Karpas-422 (cell line): ENCODE results near the gene LZTS3. TPM values are rescaled to one million over a fixed set of nuclear protein-coding genes. Genes with fewer than 3 reads are reported as not detected.

ENCODE experiments used
- DNase-seq: peaks from one replicate; pipeline ENCODE4 v3.0.0-alpha.2; 2015
- H2AFZ ChIP-seq: fragments of 200-600 bp; sonication (generic); 2 replicates; pipeline ENCODE4 v1.6.1; 2014; ENCODE audit warnings: antibody characterized with exemption, low read length, mixed read lengths
- H3K27ac ChIP-seq: fragments of 200-600 bp; sonication (generic); 2 replicates; pipeline ENCODE4 v1.5.1; 2014; ENCODE audit warnings: mild to moderate bottlenecking, low read length, moderate library complexity
- H3K27me3 ChIP-seq: fragments of 200-600 bp; sonication (generic); 2 replicates; pipeline ENCODE4 v1.6.1; 2014; ENCODE audit warnings: low read length, mixed read lengths
- H3K36me3 ChIP-seq: fragments of 200-600 bp; sonication (generic); 2 replicates; pipeline ENCODE4 v1.6.1; 2014; ENCODE audit warnings: low read length, mixed read lengths; ENCODE audit not compliant: insufficient read depth
- H3K4me1 ChIP-seq: fragments of 200-600 bp; sonication (generic); 2 replicates; pipeline ENCODE4 v1.6.1; 2014; ENCODE audit warnings: mild to moderate bottlenecking, low read length, mixed read lengths
- H3K4me2 ChIP-seq: fragments of 200-600 bp; sonication (generic); 2 replicates; pipeline ENCODE4 v1.6.1; 2014; ENCODE audit warnings: low read length, low read depth, mild to moderate bottlenecking; ENCODE audit not compliant: poor library complexity, severe bottlenecking
- H3K4me3 ChIP-seq: fragments of 200-600 bp; sonication (generic); 2 replicates; pipeline ENCODE4 v1.5.1; 2014; ENCODE audit warnings: mild to moderate bottlenecking, antibody characterized with exemption, low read length, mixed read lengths
- H3K79me2 ChIP-seq: fragments of 200-600 bp; sonication (generic); 2 replicates; pipeline ENCODE4 v1.6.1; 2014; ENCODE audit warnings: mild to moderate bottlenecking, low read length, mixed read lengths
- H3K9ac ChIP-seq: fragments of 200-600 bp; sonication (generic); 2 replicates; pipeline ENCODE4 v1.6.0; 2014; ENCODE audit warnings: low read length
- H3K9me2 ChIP-seq: fragments of 200-600 bp; sonication (generic), shearing (Covaris generic); replicated peaks from 2 replicates; pipeline ENCODE4 v1.6.0; 2014; ENCODE audit warnings: mild to moderate bottlenecking, low read length, moderate library complexity; ENCODE audit not compliant: insufficient read depth
- H3K9me3 ChIP-seq: fragments of 300-700, 200-600 bp; sonication (generic); 2 replicates; pipeline ENCODE4 v1.6.1; 2014; ENCODE audit warnings: low read length, mixed read lengths
- H4K20me1 ChIP-seq: fragments of 200-600 bp; sonication (generic); 2 replicates; pipeline ENCODE4 v1.6.1; 2014; ENCODE audit warnings: mild to moderate bottlenecking, antibody characterized with exemption, low read length, low read depth; ENCODE audit not compliant: insufficient read depth
- total RNA-seq: library from RNA; depleted of rRNA; stranded (reverse); fragments of >200 nt; shearing (Covaris generic); gene quantifications from 2 replicates; pipeline ENCODE4 v1.2.3, GENCODE V29; 2014; ENCODE audit warnings: low replicate concordance

LZTS3 gene
- total RNA-seq, 1 experiment from 2014 or later = 3.1 TPM

- Histone ChIP-seq H3K9me3 (no peaks in the 10 kb centered on the region), H2AFZ (no peak overlapping the region), H3K4me1 (no peaks in the 10 kb centered on the region), H3K27me3 (no peaks in the 10 kb centered on the region), H3K9me2 (no peaks in the 10 kb centered on the region), H3K4me2 (no peak overlapping the region), H4K20me1 (no peaks in the 10 kb centered on the region), H3K79me2 (peaks cover 34% of the 10 kb centered on the region), H3K36me3 (no peaks in the 10 kb centered on the region), H3K27ac (no peak overlapping the region), H3K9ac (no peak overlapping the region), H3K4me3 (no peak overlapping the region)
- DNase-seq = no peak
These were observed 35.9 kb downstream of the LZTS3 start for GRCh38 chr20:3137492-3137891.

GRCh38 chr20:3135507-3136070 is 37.8 kb downstream of the LZTS3 start:
- no peaks in the 10 kb centered on the region for H3K9me2 ChIP-seq
- no peak overlapping the region for H3K9ac ChIP-seq
- no peak overlapping the region for H3K4me2 ChIP-seq
- no peak overlapping the region for H3K4me3 ChIP-seq
- no peaks in the 10 kb centered on the region for H3K27me3 ChIP-seq
- H3K27ac ChIP-seq = no peak overlapping the region
- H3K4me1 ChIP-seq = no peaks in the 10 kb centered on the region
- no peak for DNase-seq
- no peak overlapping the region for H2AFZ ChIP-seq
- H3K9me3 ChIP-seq = no peaks in the 10 kb centered on the region
- H3K79me2 ChIP-seq = peaks cover 30% of the 10 kb centered on the region
- no peaks in the 10 kb centered on the region for H4K20me1 ChIP-seq
- H3K36me3 ChIP-seq = no peaks in the 10 kb centered on the region

DNA sequence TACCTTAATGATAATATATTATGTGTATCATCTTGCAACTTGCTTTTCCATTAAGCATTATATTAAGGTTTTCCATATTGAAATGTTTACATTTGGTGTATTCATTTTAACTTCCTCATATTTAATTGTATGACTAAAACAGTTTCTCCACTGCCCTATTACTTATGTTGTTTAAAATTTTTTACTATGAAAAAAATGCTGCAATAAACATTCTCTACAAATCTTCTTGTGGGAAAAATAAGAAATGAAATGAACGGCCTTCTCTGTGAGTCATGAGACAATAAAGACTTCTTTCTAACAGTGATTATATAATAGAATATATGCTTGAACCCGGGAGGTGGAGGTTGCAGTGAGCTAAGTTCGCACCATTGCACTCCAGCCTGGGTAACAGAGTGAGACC is 39.2 kb downstream of the LZTS3 start:
- H2AFZ ChIP-seq = no peak overlapping the region
- no peak overlapping the region for H3K4me2 ChIP-seq
- H3K9me3 ChIP-seq = no peaks in the 10 kb centered on the region
- no peak for DNase-seq
- H4K20me1 ChIP-seq = no peaks in the 10 kb centered on the region
- no peak overlapping the region for H3K9ac ChIP-seq
- H3K4me1 ChIP-seq = no peaks in the 10 kb centered on the region
- no peaks in the 10 kb centered on the region for H3K36me3 ChIP-seq
- no peak overlapping the region for H3K27ac ChIP-seq
- H3K9me2 ChIP-seq = no peaks in the 10 kb centered on the region
- H3K4me3 ChIP-seq = no peak overlapping the region
- H3K27me3 ChIP-seq = no peaks in the 10 kb centered on the region
- peaks cover 37% of the 10 kb centered on the region for H3K79me2 ChIP-seq

GRCh38 chr20:3133155-3133554 is 40.2 kb downstream of the LZTS3 start:
- H3K9me3 ChIP-seq = no peaks in the 10 kb centered on the region
- no peak overlapping the region for H3K9ac ChIP-seq
- H2AFZ ChIP-seq = no peak overlapping the region
- H3K4me2 ChIP-seq = no peak overlapping the region
- no peaks in the 10 kb centered on the region for H3K36me3 ChIP-seq
- no peaks in the 10 kb centered on the region for H3K4me1 ChIP-seq
- H3K27ac ChIP-seq = no peak overlapping the region
- DNase-seq = no peak
- H4K20me1 ChIP-seq = no peaks in the 10 kb centered on the region
- no peaks in the 10 kb centered on the region for H3K9me2 ChIP-seq
- no peak overlapping the region for H3K4me3 ChIP-seq
- H3K79me2 ChIP-seq = peaks cover 38% of the 10 kb centered on the region
- H3K27me3 ChIP-seq = no peaks in the 10 kb centered on the region

DNA sequence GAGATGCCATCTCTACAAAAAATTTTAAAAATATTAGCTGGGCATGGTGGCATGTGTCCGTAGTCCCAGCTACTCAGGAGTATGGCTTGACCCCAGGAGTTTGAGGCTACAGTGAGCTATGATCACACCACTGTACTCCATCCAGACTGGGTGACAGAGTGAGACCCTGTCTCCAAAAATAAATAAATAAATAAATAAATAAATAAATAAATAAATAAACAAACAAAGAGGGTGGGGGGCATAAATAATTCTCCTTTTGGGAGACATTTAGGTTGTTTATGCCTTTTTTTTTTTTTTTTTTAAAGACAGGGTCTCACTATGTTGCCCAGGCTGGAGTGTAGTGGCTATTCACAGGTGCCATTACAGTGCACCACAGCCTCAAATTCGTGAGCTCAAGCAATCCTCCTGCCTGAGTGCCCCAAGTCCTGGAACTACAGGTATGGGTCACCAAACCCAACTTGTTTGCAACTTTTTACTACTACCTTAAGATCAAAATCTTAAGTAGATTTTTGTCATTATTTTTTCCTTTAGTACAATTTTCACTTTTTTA is 43.2 kb downstream of the LZTS3 start:
- H3K9me2 ChIP-seq = no peaks in the 10 kb centered on the region
- no peak overlapping the region for H3K4me2 ChIP-seq
- no peaks in the 10 kb centered on the region for H3K4me1 ChIP-seq
- DNase-seq = no peak
- H3K27me3 ChIP-seq = no peaks in the 10 kb centered on the region
- H3K27ac ChIP-seq = no peak overlapping the region
- no peak overlapping the region for H2AFZ ChIP-seq
- H3K36me3 ChIP-seq = no peaks in the 10 kb centered on the region
- no peaks in the 10 kb centered on the region for H4K20me1 ChIP-seq
- peaks cover 5% of the 10 kb centered on the region for H3K9me3 ChIP-seq
- H3K9ac ChIP-seq = no peak overlapping the region
- H3K4me3 ChIP-seq = no peak overlapping the region
- peaks cover 34% of the 10 kb centered on the region for H3K79me2 ChIP-seq

DNA sequence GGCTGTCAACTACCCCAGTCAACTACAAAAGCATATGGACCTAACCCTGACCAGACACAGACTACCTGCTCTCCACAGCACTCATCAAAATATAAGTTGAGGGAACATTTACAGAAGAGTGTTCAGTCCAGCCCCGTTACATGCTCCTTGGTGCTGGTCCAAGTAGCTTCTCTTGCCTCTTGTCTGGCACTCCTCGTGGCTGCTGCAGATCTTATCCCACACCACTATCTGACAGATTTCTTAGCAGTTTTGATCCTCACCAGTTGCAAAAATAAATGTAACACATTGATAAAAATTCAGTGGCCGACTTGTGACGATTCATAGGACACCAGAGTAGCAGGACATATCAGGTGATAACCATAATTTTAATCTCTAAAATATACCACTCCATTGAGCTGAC is 44.3 kb downstream of the LZTS3 start:
- Histone ChIP-seq H3K4me2 (no peak overlapping the region), H3K27ac (no peak overlapping the region), H4K20me1 (no peaks in the 10 kb centered on the region), H3K79me2 (peaks cover 31% of the 10 kb centered on the region), H3K9me3 (peaks cover 5% of the 10 kb centered on the region), H3K4me3 (no peak overlapping the region), H3K4me1 (no peaks in the 10 kb centered on the region), H3K36me3 (no peaks in the 10 kb centered on the region), H2AFZ (no peak overlapping the region), H3K27me3 (no peaks in the 10 kb centered on the region), H3K9ac (no peak overlapping the region), H3K9me2 (no peaks in the 10 kb centered on the region)
- no peak for DNase-seq

- no peak overlapping the region for H2AFZ ChIP-seq
- no peak overlapping the region for H3K9ac ChIP-seq
- no peaks in the 10 kb centered on the region for H4K20me1 ChIP-seq
- H3K27me3 ChIP-seq = no peaks in the 10 kb centered on the region
- H3K4me3 ChIP-seq = no peak overlapping the region
- H3K9me2 ChIP-seq = no peaks in the 10 kb centered on the region
- H3K9me3 ChIP-seq = peaks cover 5% of the 10 kb centered on the region
- no peak overlapping the region for H3K4me2 ChIP-seq
- peaks cover 30% of the 10 kb centered on the region for H3K79me2 ChIP-seq
- H3K36me3 ChIP-seq = no peaks in the 10 kb centered on the region
- no peaks in the 10 kb centered on the region for H3K4me1 ChIP-seq
- H3K27ac ChIP-seq = no peak overlapping the region
- DNase-seq = no peak
These were observed 44.9 kb downstream of the LZTS3 start for GRCh38 chr20:3128275-3128984.

GRCh38 chr20:3126527-3126859 is 46.9 kb downstream of the LZTS3 start:
- H3K27ac ChIP-seq = no peak overlapping the region
- H3K27me3 ChIP-seq = no peaks in the 10 kb centered on the region
- H3K4me2 ChIP-seq = no peak overlapping the region
- H4K20me1 ChIP-seq = no peaks in the 10 kb centered on the region
- no peak for DNase-seq
- H3K36me3 ChIP-seq = peaks cover 3% of the 10 kb centered on the region
- no peaks in the 10 kb centered on the region for H3K9me2 ChIP-seq
- H3K79me2 ChIP-seq = peaks cover 22% of the 10 kb centered on the region; the same call in 1 of the 2 replicates
- peaks cover 5% of the 10 kb centered on the region for H3K9me3 ChIP-seq
- H3K9ac ChIP-seq = no peak overlapping the region
- H3K4me3 ChIP-seq = no peak overlapping the region
- no peak overlapping the region for H2AFZ ChIP-seq
- no peaks in the 10 kb centered on the region for H3K4me1 ChIP-seq
